Natural killer cell (primary cell): ENCODE measurements around the gene CADM1. TPM values are rescaled to one million over a fixed set of nuclear protein-coding genes. Genes with fewer than 3 reads are reported as not detected.

Source experiments
- ATAC-seq, 3 donors: fragments of 150-1000 bp in 2 of 3; fragments of 200-7000 bp in 1 of 3; cut with Tn5 transposase; 1 replicate in 1 of 3; 2 replicates in 2 of 3; pipeline ENCODE4 v1.10.0; 2021; ENCODE audit warnings: mild to moderate bottlenecking in 2 of 3, moderate library complexity in 2 of 3
- DNase-seq, 2 donors: peaks; one replicate each; pipeline versions ENCODE4 v3.0.0 to v3.0.0-alpha.2; 2013 to 2021; ENCODE audit warnings: mixed read lengths in 1 of 2
- H3K27ac ChIP-seq: one replicate; pipeline ENCODE4 v1.5.1; 2013; ENCODE audit warnings: mild to moderate bottlenecking, low read length
- H3K27me3 ChIP-seq: one replicate; pipeline ENCODE4 v1.6.1; 2013; ENCODE audit warnings: low read length; ENCODE audit not compliant: control insufficient read depth, insufficient read depth
- H3K36me3 ChIP-seq: one replicate; pipeline ENCODE4 v1.6.1; 2013; ENCODE audit warnings: low read length; ENCODE audit not compliant: control insufficient read depth, insufficient read depth
- H3K4me1 ChIP-seq: one replicate; pipeline ENCODE4 v1.6.1; 2013; ENCODE audit warnings: low read length; ENCODE audit not compliant: control insufficient read depth, insufficient read depth
- H3K4me3 ChIP-seq: one replicate; pipeline ENCODE4 v1.5.1; 2013; ENCODE audit warnings: low read length
- H3K9me3 ChIP-seq: one replicate; pipeline ENCODE4 v1.6.1; 2013; ENCODE audit warnings: low read length; ENCODE audit not compliant: control insufficient read depth, insufficient read depth
- H3K27ac Mint-ChIP-seq, 2 donors: one replicate each; pipeline ENCODE4 v1.8.0; 2022; ENCODE audit warnings: mild to moderate bottlenecking in 2 of 2, mixed read lengths in 2 of 2, moderate library complexity in 1 of 2
- H3K27me3 Mint-ChIP-seq, 2 donors: one replicate each; pipeline ENCODE4 v1.8.0; 2022; ENCODE audit warnings: low read depth in 2 of 2, mixed read lengths in 2 of 2
- H3K36me3 Mint-ChIP-seq: one replicate; pipeline ENCODE4 v1.8.0; 2022; ENCODE audit warnings: mixed read lengths
- H3K4me1 Mint-ChIP-seq, 2 donors: one replicate each; pipeline ENCODE4 v1.8.0; 2022; ENCODE audit warnings: mixed read lengths in 2 of 2
- H3K4me3 Mint-ChIP-seq: one replicate; pipeline ENCODE4 v1.8.0; 2022; ENCODE audit warnings: mild to moderate bottlenecking, moderate library complexity, mixed read lengths
- H3K9me3 Mint-ChIP-seq, 2 donors: one replicate each; pipeline ENCODE4 v1.8.0; 2022; ENCODE audit warnings: mixed read lengths in 2 of 2
- WGBS: methylation state at CpG from one replicate; pipeline ENCODE4 v1.1.7; 2013; ENCODE audit warnings: missing lambda C conversion rate; ENCODE audit not compliant: insufficient coverage; 5-methylcytosine and 5-hydroxymethylcytosine counted together
- intact Hi-C: fragments of 100-400 bp; cut with micrococcal nuclease; formaldehyde crosslinking; loops from one replicate; pipeline ENCODE4 v1.14.2; 2022
- total RNA-seq, 4 donors: library from RNA; stranded (reverse); fragments of 120-200 nt in 1 of 4; gene quantifications; one replicate each; pipeline versions ENCODE4 v1.2.3 to v1.2.4, GENCODE V29; 2013 to 2022
- TF ChIP-seq, protein P1 (sequence below): fragments of 200-600 bp; IDR thresholded peaks from one replicate; pipeline ENCODE4 v1.8.0; 2022; ENCODE audit warnings: antibody characterized with exemption

The CADM1 gene
- total RNA-seq, 3 donors from 2014 or later (not counting 1 experiment from before 2014, with no cell fraction given), result 3.2 to 4.2 (median 3.9) TPM

DNA sequence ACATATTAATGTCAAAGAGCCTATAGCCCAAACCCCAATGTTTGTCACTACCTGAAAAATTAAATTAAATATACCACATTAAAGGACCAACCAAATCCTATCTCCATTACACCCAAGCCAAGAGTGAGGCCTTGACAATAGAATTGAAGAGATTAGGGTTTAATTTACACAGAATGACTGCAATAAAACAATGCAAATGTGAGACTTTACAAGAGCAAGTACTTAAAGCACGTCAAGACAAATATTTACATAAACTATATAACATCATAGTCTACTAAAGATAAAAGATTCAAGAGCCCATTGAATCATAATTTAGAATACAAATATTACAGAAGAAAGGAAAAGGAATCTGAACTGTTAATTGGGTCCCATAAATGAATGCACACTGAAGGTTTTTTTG is 85.6 kb downstream of the CADM1 start:
- H3K4me1 Mint-ChIP-seq, result no peaks in the 10 kb centered on the region
- TF ChIP-seq, protein P1, sequence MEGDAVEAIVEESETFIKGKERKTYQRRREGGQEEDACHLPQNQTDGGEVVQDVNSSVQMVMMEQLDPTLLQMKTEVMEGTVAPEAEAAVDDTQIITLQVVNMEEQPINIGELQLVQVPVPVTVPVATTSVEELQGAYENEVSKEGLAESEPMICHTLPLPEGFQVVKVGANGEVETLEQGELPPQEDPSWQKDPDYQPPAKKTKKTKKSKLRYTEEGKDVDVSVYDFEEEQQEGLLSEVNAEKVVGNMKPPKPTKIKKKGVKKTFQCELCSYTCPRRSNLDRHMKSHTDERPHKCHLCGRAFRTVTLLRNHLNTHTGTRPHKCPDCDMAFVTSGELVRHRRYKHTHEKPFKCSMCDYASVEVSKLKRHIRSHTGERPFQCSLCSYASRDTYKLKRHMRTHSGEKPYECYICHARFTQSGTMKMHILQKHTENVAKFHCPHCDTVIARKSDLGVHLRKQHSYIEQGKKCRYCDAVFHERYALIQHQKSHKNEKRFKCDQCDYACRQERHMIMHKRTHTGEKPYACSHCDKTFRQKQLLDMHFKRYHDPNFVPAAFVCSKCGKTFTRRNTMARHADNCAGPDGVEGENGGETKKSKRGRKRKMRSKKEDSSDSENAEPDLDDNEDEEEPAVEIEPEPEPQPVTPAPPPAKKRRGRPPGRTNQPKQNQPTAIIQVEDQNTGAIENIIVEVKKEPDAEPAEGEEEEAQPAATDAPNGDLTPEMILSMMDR, result no peak
- H3K27ac Mint-ChIP-seq, result no peak overlapping the region
- H3K36me3 Mint-ChIP-seq, result no peaks in the 10 kb centered on the region
- WGBS, result no CpG with 5 or more reads among the region's 1 CpG
- Histone ChIP-seq H3K4me3 (no peak overlapping the region), H3K9me3 (no peaks in the 10 kb centered on the region), H3K4me1 (no peaks in the 10 kb centered on the region), H3K27ac (no peak overlapping the region), H3K27me3 (peaks cover 2% of the 10 kb centered on the region), H3K36me3 (no peaks in the 10 kb centered on the region)
- no peaks in the 10 kb centered on the region for H3K9me3 Mint-ChIP-seq
- H3K27me3 Mint-ChIP-seq, result no peaks in the 10 kb centered on the region
- ATAC-seq (no peak), DNase-seq (no peak)
- intact Hi-C loops, result no loop called here
- no peak overlapping the region for H3K4me3 Mint-ChIP-seq

DNA sequence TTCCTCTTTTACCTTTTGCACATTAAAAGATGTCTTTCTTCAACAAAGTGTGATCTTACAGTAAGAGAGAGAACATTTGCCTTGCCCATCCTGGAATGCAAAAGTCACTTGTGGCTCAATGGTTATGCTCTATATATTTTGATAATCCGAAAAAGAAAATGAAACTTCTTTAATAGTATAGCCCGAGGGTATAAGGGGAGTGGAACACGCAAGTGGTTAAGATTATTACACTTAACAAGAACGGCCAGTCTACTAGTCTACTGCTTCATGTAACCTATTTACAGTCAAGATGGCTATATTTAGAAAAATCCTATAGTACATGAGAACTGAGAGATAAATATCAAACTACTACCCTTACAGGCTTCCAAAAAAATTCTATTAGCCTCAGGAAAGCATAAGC is 86.1 kb downstream of the CADM1 start:
- Mint-ChIP-seq H3K27me3 (no peaks in the 10 kb centered on the region), H3K36me3 (no peaks in the 10 kb centered on the region), H3K9me3 (no peaks in the 10 kb centered on the region), H3K27ac (no peak overlapping the region), H3K4me3 (no peak overlapping the region), H3K4me1 (no peaks in the 10 kb centered on the region)
- Histone ChIP-seq H3K9me3 (no peaks in the 10 kb centered on the region), H3K36me3 (no peaks in the 10 kb centered on the region), H3K4me3 (no peak overlapping the region), H3K4me1 (no peaks in the 10 kb centered on the region), H3K27me3 (peaks cover 2% of the 10 kb centered on the region), H3K27ac (no peak overlapping the region)
- ATAC-seq (no peak), DNase-seq (no peak)
- intact Hi-C loops, result no loop called here
- TF ChIP-seq, protein P1, result no peak
- WGBS, result no CpG with 5 or more reads among the region's 4 CpGs

DNA sequence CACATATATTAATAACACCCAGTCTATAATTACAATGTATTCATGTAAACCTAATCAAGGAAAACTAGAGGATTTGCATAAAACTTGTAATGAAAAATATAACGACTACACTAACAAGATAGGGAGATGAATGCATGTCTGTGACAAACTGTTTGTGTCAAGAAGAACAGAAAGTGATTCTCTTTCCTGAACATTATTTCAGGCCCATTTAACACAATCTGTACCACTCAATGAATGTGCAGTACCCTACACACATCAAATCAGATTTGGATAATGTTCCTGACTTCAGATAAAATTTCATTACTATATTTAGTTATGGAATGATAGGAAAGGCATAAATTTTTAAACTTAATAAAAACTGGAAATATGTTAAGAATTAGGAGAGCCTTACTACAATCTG is 93.1 kb downstream of the CADM1 start:
- no peak overlapping the region for H3K4me3 Mint-ChIP-seq
- no peak overlapping the region for H3K27ac ChIP-seq
- no peaks in the 10 kb centered on the region for H3K4me1 Mint-ChIP-seq
- DNase-seq (no peak), ATAC-seq (no peak)
- H3K9me3 ChIP-seq, result no peaks in the 10 kb centered on the region
- H3K27me3 Mint-ChIP-seq, result peaks cover 6 to 7% of the 10 kb centered on the region in 2 donors
- TF ChIP-seq, protein P1, result no peak
- no CpG with 5 or more reads among the region's 1 CpG for WGBS
- no peaks in the 10 kb centered on the region for H3K4me1 ChIP-seq
- intact Hi-C loops, result no loop called here
- H3K27ac Mint-ChIP-seq, result no peak overlapping the region
- H3K36me3 Mint-ChIP-seq, result no peaks in the 10 kb centered on the region
- H3K9me3 Mint-ChIP-seq, result no peaks in the 10 kb centered on the region
- H3K4me3 ChIP-seq, result no peak overlapping the region
- peaks cover 2% of the 10 kb centered on the region for H3K27me3 ChIP-seq
- no peaks in the 10 kb centered on the region for H3K36me3 ChIP-seq

DNA sequence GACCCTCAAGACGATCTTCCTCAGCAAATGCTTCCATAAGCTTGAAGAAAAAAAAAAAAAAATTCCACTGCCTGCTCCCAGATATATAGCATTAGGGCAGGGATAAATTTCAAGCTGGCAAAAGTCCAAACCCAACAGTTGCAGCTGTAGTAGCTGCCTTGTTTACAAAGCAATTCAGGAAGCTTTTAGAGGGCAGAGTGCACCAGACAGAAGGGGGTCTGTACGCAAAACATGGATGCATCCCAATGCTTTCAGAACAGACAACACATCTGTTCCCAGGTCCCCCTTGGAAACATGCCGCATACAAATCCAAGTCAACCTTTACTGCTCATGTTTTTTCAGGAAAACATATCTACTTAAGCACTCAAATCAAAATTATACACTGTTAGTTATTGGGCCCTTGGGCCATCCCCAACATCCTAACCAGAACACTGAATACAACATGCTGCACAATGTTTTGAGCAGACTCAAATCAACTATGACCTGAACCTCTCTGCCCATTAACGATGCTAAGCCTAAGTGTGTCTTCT is 94.5 kb downstream of the CADM1 start:
- Mint-ChIP-seq H3K4me3 (no peak overlapping the region), H3K36me3 (no peaks in the 10 kb centered on the region), H3K4me1 (no peaks in the 10 kb centered on the region), H3K27me3 (peaks cover 6 to 7% of the 10 kb centered on the region in 2 donors), H3K9me3 (no peaks in the 10 kb centered on the region), H3K27ac (no peak overlapping the region)
- Histone ChIP-seq H3K4me1 (no peaks in the 10 kb centered on the region), H3K36me3 (no peaks in the 10 kb centered on the region), H3K9me3 (no peaks in the 10 kb centered on the region), H3K4me3 (no peak overlapping the region), H3K27ac (no peak overlapping the region), H3K27me3 (peaks cover 2% of the 10 kb centered on the region)
- intact Hi-C loops, result no loop called here
- 62% methylated on average over 4 of the region's 4 CpGs for WGBS
- DNase-seq, result no peak
- ATAC-seq, result no peak
- TF ChIP-seq, protein P1, result no peak
